Ascending aorta (tissue), 2 donors: ENCODE measurements around the gene CHAF1A. TPM values are rescaled to one million over a fixed set of nuclear protein-coding genes. Genes with fewer than 3 reads are reported as not detected.

Experiments
- DNase-seq, 2 donors: peaks; one replicate each; pipeline ENCODE4 v3.0.0-alpha.2; 2019; ENCODE audit warnings: low spot score in 2 of 2
- H3K27ac ChIP-seq, 2 donors: fragments of 200-600 bp; sonication (generic); one replicate each; pipeline ENCODE4 v1.5.1; 2016 to 2017; ENCODE audit warnings: mild to moderate bottlenecking in 1 of 2
- H3K27me3 ChIP-seq: fragments of 200-600 bp; sonication (generic); one replicate; pipeline ENCODE4 v1.5.1; 2017
- H3K36me3 ChIP-seq, 2 donors: fragments of 200-600 bp; sonication (generic); one replicate each; pipeline ENCODE4 v1.5.1; 2016
- H3K4me1 ChIP-seq, 2 donors: fragments of 200-600 bp; sonication (generic); one replicate each; pipeline ENCODE4 v1.5.1; 2016 to 2017; ENCODE audit warnings: mild to moderate bottlenecking in 1 of 2
- H3K4me3 ChIP-seq, 2 donors: fragments of 200-600 bp; sonication (generic); one replicate each; pipeline ENCODE4 v1.5.1; 2016 to 2017; ENCODE audit warnings: mild to moderate bottlenecking in 1 of 2
- H3K9me3 ChIP-seq, 2 donors: fragments of 200-600 bp; sonication (generic); one replicate each; pipeline ENCODE4 v1.5.1; 2016
- intact Hi-C: fragments of 100-400 bp; cut with DNase I; formaldehyde crosslinking; loops from one replicate; pipeline ENCODE4 v1.15.1; 2023
- total RNA-seq: library from RNA; depleted of rRNA; stranded (reverse); fragments of >200 nt; gene quantifications from one replicate; pipeline ENCODE4 v1.1.0, GENCODE V29; 2016
- TF ChIP-seq, protein P1 (sequence below), 3 experiments: fragments of 200-600 bp in 2 of 3; fragments of 450-650 bp in 1 of 3; sonication (generic) in 2 of 3; IDR thresholded peaks; one replicate each; pipeline ENCODE4 v1.5.1; 2016 to 2019; ENCODE audit warnings: antibody characterized with exemption in 3 of 3, mild to moderate bottlenecking in 1 of 3, moderate library complexity in 1 of 3

CHAF1A gene
- total RNA-seq, 1 donor from 2014 or later: 0.85 TPM

DNA sequence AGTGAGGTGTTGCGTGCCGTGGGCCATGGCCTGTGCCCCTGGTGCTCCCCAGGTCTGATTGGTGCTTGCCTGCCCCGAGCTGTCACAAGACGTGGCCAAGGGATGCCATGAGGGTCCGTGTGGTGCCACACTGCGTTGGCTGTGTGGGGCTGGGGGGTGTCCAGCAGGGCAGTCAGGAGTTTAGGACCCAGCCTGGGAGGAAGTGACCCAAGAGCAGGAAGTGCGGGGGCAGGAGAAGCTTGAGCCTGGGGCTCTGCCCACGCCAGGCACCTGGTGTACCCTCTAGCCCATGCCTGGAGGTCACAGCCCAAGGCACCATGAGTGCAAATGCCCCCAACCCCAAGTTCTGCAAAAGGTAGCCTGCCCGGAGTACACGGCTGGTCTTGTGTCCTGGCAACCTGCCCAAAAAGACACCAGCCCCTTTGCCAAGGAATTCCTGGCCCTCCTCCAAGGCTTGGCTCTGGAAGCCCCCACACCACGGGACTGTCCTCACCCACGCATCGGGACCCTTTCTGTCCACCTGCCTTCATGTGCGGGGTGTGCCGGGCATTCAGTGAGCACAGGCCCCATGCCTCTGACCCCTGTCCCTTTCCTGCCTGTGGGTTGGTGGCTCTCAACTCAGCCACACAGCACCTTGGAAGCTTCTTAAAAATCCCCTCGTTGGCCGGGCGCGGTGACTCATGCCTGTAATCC is 34.2 kb upstream of the CHAF1A start:
- TF ChIP-seq, protein P1, sequence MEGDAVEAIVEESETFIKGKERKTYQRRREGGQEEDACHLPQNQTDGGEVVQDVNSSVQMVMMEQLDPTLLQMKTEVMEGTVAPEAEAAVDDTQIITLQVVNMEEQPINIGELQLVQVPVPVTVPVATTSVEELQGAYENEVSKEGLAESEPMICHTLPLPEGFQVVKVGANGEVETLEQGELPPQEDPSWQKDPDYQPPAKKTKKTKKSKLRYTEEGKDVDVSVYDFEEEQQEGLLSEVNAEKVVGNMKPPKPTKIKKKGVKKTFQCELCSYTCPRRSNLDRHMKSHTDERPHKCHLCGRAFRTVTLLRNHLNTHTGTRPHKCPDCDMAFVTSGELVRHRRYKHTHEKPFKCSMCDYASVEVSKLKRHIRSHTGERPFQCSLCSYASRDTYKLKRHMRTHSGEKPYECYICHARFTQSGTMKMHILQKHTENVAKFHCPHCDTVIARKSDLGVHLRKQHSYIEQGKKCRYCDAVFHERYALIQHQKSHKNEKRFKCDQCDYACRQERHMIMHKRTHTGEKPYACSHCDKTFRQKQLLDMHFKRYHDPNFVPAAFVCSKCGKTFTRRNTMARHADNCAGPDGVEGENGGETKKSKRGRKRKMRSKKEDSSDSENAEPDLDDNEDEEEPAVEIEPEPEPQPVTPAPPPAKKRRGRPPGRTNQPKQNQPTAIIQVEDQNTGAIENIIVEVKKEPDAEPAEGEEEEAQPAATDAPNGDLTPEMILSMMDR (IDR thresholded peaks at IDR 0.05): no peak
- no peak for DNase-seq
- Histone ChIP-seq H3K27me3 (no peaks in the 10 kb centered on the region), H3K36me3 (peaks cover 22 to 35% of the 10 kb centered on the region in 2 donors), H3K9me3 (no peaks in the 10 kb centered on the region), H3K4me1 (peaks cover 17 to 43% of the 10 kb centered on the region in 2 donors), H3K4me3 (no peak overlapping the region), H3K27ac (peak overlapping the region in 1 of 2 donors; percentile 20)
- intact Hi-C loops: no loop called here

DNA sequence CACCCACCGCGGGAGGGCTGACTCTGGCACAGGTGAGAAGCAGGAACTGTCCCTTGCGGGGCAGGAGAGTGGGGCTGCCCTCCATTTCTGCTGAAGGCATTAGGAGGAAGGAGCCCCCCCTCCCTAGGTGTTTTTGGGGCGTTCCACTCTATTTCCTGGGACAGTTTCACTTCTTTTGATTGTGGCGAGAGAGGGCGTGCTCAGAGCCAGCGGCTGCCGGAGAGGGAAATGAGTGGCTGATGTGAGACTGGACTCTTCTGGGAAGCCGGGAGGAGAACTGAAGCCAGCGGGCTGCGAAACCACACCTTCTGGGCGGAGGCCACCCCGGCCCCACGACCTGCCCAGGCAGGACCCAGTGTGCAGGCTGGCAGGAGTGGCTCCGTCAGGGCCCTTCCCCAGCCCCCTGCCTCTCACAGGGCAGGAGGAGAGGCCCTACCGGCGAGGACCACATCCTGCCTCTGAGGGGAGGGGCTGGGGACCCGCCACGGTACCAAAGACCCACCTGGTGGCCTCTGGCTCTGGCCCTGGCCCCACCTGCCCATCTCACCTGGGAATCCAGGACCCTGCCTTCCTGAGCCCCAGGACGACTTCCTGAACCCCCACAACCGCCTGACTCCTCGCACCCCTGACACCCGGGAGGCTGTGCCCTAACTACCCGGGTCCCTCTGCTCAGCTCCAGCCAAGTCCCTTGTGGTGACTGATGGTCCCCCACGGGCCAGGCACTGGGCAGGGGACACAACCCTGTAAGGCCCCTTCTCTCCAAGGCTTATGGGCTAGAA is 33.1 kb upstream of the CHAF1A start:
- TF ChIP-seq, protein P1 (IDR thresholded peaks at IDR 0.05): no peak
- H3K4me3 ChIP-seq: peak overlapping the region in 1 of 2 donors; percentile 1
- DNase-seq: no peak
- no peaks in the 10 kb centered on the region for H3K27me3 ChIP-seq
- H3K36me3 ChIP-seq: peaks cover 13 to 25% of the 10 kb centered on the region in 2 donors
- no peaks in the 10 kb centered on the region for H3K9me3 ChIP-seq
- H3K4me1 ChIP-seq: peaks cover 27 to 54% of the 10 kb centered on the region in 2 donors
- H3K27ac ChIP-seq: peak overlapping the region in 1 of 2 donors; percentile 16
- intact Hi-C loops: no loop called here

- Histone ChIP-seq H3K9me3 (no peaks in the 10 kb centered on the region), H3K27me3 (no peaks in the 10 kb centered on the region), H3K4me1 (peaks cover 31 to 59% of the 10 kb centered on the region in 2 donors), H3K36me3 (peaks cover 13 to 22% of the 10 kb centered on the region in 2 donors), H3K4me3 (peak overlapping the region in 1 of 2 donors; percentile 1), H3K27ac (peak overlapping the region in 1 of 2 donors; percentile 16)
- no peak for DNase-seq
- TF ChIP-seq, protein P1 (IDR thresholded peaks at IDR 0.05): peak in 2 of 3 experiments; percentile 10 to 21
- intact Hi-C loops: no loop called here
These were observed 32.6 kb upstream of the CHAF1A start for GRCh38 chr19:4369888-4370260.

GRCh38 chr19:4370418-4371041 is 31.9 kb upstream of the CHAF1A start:
- Histone ChIP-seq H3K36me3 (peaks cover 6 to 15% of the 10 kb centered on the region in 2 donors), H3K27ac (peak overlapping the region in 1 of 2 donors; percentile 91), H3K9me3 (no peaks in the 10 kb centered on the region), H3K4me3 (no peak overlapping the region), H3K27me3 (no peaks in the 10 kb centered on the region), H3K4me1 (peaks cover 38 to 66% of the 10 kb centered on the region in 2 donors)
- TF ChIP-seq, protein P1 (IDR thresholded peaks at IDR 0.05): no peak
- DNase-seq: no peak
- intact Hi-C loops: no loop called here

DNA sequence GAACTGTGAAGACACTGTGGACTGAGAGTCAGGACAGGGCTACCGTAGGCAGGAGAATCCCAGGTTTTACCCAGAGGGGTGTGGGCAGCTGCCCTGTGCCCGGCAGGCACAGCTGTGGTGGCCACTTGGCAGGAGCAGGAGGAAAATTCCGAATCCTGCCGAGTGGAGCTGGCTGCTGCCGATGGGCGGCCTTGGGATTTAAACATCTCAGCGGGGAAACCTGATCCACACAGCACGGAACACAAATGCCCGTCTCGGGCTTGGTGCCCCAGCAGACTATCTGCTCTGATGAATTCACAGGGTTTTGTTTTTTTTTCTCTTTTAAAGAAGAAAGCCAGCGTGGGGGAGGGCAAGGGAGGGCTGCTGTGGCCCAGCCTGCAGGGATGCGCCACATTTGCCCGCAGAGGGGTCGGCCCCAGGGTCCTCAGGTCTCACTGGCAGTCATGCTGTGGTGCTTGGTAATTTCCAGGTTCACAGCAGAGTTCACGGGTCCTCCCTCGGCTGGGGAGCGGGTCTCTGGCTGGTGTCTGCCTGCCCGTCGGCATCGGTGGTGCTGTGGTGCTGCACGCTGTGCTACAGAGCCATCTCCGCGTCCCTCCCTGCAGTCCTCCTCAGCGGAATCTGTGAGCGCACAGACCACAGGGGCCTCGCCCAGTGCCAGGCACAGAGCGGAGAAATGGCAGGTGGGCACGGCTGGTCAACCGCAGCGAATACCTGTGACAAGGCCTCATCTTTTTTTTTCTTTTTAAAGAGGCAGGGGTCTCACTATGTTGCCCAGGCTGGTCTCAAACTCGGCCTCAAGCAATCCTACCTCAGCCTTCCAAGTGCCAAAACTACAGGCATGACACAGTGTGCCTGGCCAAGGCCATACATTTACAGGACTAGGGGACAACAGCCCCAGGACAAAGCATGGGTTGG is 30.9 kb upstream of the CHAF1A start:
- peaks cover 48 to 76% of the 10 kb centered on the region in 2 donors for H3K4me1 ChIP-seq
- TF ChIP-seq, protein P1 (IDR thresholded peaks at IDR 0.05): no peak
- H3K27me3 ChIP-seq: no peaks in the 10 kb centered on the region
- H3K4me3 ChIP-seq: no peak overlapping the region
- no peak for DNase-seq
- no peaks in the 10 kb centered on the region for H3K9me3 ChIP-seq
- H3K36me3 ChIP-seq: peaks cover 0 to 6% of the 10 kb centered on the region in 2 donors
- H3K27ac ChIP-seq: peak overlapping the region in 1 of 2 donors; percentile 91
- intact Hi-C loops: no loop called here
